Endothelial cell (in vitro differentiated cells): ENCODE data around the gene AOX1. TPM values are rescaled to one million over a fixed set of nuclear protein-coding genes. Genes with fewer than 3 reads are reported as not detected.

Experiments
- DNase-seq: peaks from one replicate; pipeline ENCODE4 v3.0.0; 2021; ENCODE audit warnings: low spot score
- H3K27ac Mint-ChIP-seq: one replicate; pipeline ENCODE4 v1.8.0; 2021; ENCODE audit warnings: mixed read lengths, inconsistent platforms; ENCODE audit not compliant: unreplicated experiment
- H3K27me3 Mint-ChIP-seq: one replicate; pipeline ENCODE4 v1.8.0; 2021; ENCODE audit warnings: mild to moderate bottlenecking, moderate library complexity, mixed read lengths, inconsistent platforms; ENCODE audit not compliant: unreplicated experiment
- H3K36me3 Mint-ChIP-seq: one replicate; pipeline ENCODE4 v1.8.0; 2021; ENCODE audit warnings: mild to moderate bottlenecking, low read depth, mixed read lengths, inconsistent platforms; ENCODE audit not compliant: unreplicated experiment
- H3K4me1 Mint-ChIP-seq: one replicate; pipeline ENCODE4 v1.8.0; 2021; ENCODE audit warnings: mild to moderate bottlenecking, mixed read lengths, inconsistent platforms; ENCODE audit not compliant: unreplicated experiment
- H3K4me3 Mint-ChIP-seq: one replicate; pipeline ENCODE4 v1.8.0; 2021; ENCODE audit warnings: mild to moderate bottlenecking, mixed read lengths, inconsistent platforms; ENCODE audit not compliant: unreplicated experiment
- H3K9me3 Mint-ChIP-seq: one replicate; pipeline ENCODE4 v1.8.0; 2021; ENCODE audit warnings: mixed read lengths, inconsistent platforms; ENCODE audit not compliant: unreplicated experiment
- CTCF ChIP-seq: fragments of 200-600 bp; sonication (generic); IDR thresholded peaks from one replicate; pipeline ENCODE4 v1.5.0; 2021; ENCODE audit warnings: antibody characterized with exemption; ENCODE audit not compliant: unreplicated experiment
- total RNA-seq: library from RNA; stranded (reverse); fragmentation: NEBNext Ultra II Directional; extraction: Animal tissue kit (Norgen Biotek cat#: 25700); gene quantifications from one replicate; pipeline ENCODE4 v1.2.1, GENCODE V29; 2021; ENCODE audit not compliant: unreplicated experiment

The AOX1 gene
- total RNA-seq, 1 donor from 2014 or later = 0.80 TPM

GRCh38 chr2:200664770-200665494, 79.1 kb downstream of the AOX1 start:
- no peak for TF ChIP-seq CTCF
- Mint-ChIP-seq H3K27ac (no peak overlapping the region), H3K9me3 (no peaks in the 10 kb centered on the region), H3K4me3 (no peak overlapping the region), H3K27me3 (peaks cover under 1% of the 10 kb centered on the region), H3K4me1 (no peaks in the 10 kb centered on the region), H3K36me3 (no peaks in the 10 kb centered on the region)
- DNase-seq = no peak

- no peak overlapping the region for H3K4me3 Mint-ChIP-seq
Measured at GRCh38 chr2:200665626-200666453, 80.0 kb downstream of the AOX1 start.

GRCh38 chr2:200667413-200667812, 81.6 kb downstream of the AOX1 start:
- H3K9me3 Mint-ChIP-seq = no peaks in the 10 kb centered on the region
- TF ChIP-seq CTCF = no peak
- H3K4me3 Mint-ChIP-seq = no peak overlapping the region
- DNase-seq = no peak
- H3K4me1 Mint-ChIP-seq = peaks cover 2% of the 10 kb centered on the region
- H3K36me3 Mint-ChIP-seq = no peaks in the 10 kb centered on the region
- no peak overlapping the region for H3K27ac Mint-ChIP-seq
- H3K27me3 Mint-ChIP-seq = peaks cover 1% of the 10 kb centered on the region

More at GRCh38 chr2:200665626-200666453, 80.0 kb downstream of the AOX1 start:
- Mint-ChIP-seq H3K27me3 (peaks cover 1% of the 10 kb centered on the region), H3K36me3 (no peaks in the 10 kb centered on the region), H3K27ac (no peak overlapping the region), H3K9me3 (no peaks in the 10 kb centered on the region), H3K4me1 (no peaks in the 10 kb centered on the region)
- TF ChIP-seq CTCF = no peak
- no peak for DNase-seq

- Mint-ChIP-seq H3K4me3 (no peak overlapping the region), H3K27me3 (peaks cover 3% of the 10 kb centered on the region), H3K9me3 (no peaks in the 10 kb centered on the region), H3K36me3 (no peaks in the 10 kb centered on the region), H3K4me1 (peaks cover 9% of the 10 kb centered on the region), H3K27ac (no peak overlapping the region)
- no peak for DNase-seq
- TF ChIP-seq CTCF = no peak
Measured at GRCh38 chr2:200668478-200668877, 82.7 kb downstream of the AOX1 start.

- H3K27ac Mint-ChIP-seq = no peak overlapping the region
- H3K36me3 Mint-ChIP-seq = no peaks in the 10 kb centered on the region
- H3K4me1 Mint-ChIP-seq = peaks cover 14% of the 10 kb centered on the region
- TF ChIP-seq CTCF = no peak
- H3K27me3 Mint-ChIP-seq = peaks cover 3% of the 10 kb centered on the region
- no peak for DNase-seq
- no peak overlapping the region for H3K4me3 Mint-ChIP-seq
- no peaks in the 10 kb centered on the region for H3K9me3 Mint-ChIP-seq
Measured at GRCh38 chr2:200669308-200669707, 83.5 kb downstream of the AOX1 start.
